Islet precursor cell (in vitro differentiated cells): Measurements from ENCODE around the gene KLHDC3.
"Not testable (repeated sequence)": the region's sequence is repeated elsewhere in the genome, so short reads cannot be mapped to it uniquely, and the experiment has no call there.

ENCODE experiments used
- DNase-seq: peaks from one replicate; pipeline ENCODE4 v3.0.0-alpha.2; 2018

Gene KLHDC3

DNA sequence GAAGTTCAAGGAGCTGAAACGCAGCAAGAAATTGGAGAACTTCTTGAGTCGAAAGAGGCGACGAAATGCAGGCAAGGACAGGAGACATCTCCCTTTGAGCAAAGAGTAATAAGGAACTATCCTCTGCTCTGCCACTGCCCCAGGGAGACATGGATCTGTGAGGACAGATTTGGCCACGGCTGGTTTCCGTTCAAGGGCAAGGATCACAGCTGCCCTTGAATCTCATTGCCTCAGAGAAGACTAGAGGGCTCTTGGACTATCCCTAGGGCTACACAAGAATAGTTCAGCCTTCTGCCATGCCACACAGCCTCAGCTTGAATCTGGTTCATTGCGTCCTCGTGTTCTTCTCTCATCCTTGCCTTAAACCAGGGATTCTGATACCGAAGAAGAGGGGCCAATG lies 15.1 kb downstream of the KLHDC3 start:
- no peak for DNase-seq

DNA sequence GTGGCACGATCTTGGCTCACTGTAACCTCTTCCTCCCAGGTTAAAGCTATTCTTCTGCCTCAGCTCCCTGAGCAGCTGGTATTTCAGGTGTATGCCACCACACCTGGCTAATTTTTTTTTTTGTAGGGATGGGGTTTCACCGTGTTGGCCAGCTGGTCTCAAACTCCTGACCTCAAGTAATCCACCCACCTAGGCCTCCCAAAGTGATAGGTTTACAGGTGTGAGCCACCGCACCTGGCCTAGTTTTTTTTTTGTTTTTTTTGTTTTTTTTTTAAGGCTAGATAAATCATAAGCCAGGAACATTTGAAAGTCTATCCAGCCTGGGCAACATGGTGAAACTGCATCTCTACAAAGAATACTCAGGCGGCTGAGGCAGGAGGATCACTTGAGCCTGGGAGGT lies 18.3 kb downstream of the KLHDC3 start:
- DNase-seq: no peak

DNA sequence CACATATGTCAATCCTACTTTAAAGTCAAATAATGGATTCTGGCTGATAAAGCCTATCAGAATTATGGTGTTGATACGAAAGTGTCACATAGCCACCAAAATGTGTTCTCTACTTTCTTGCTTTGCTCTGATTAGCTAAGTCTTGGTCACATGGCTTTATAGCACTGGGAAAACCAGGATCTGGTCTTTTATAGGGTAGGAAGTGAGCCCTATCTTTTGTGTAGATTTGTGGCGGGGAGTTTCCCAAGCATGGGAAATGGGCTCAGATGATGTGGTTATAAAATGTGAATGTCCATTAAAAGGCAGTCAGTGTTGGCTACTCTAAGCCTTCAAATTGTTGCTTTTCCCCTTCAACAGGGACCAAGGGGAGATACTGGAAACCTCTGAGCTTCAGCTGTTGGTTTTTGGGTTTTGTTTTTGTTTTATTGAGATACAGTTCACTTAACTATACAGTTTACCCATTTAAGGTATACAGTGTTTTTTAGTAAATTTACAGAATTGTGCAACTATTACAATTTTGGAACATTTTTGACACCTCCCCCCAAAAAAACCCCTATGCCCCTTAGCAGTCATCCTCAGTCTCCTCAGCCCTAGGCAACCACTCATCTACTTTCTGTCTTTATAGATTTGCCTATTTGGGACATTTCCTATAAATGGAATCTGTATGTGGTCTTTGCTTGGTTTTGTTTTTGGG lies 19.6 kb downstream of the KLHDC3 start:
- DNase-seq: no peak

GRCh38 chr6:43034190-43034525 lies 20.1 kb downstream of the KLHDC3 start:
- DNase-seq: no peak

GRCh38 chr6:43035495-43036194 lies 21.6 kb downstream of the KLHDC3 start:
- DNase-seq: no peak

GRCh38 chr6:43036712-43037111 lies 22.7 kb downstream of the KLHDC3 start:
- no peak for DNase-seq

- no peak for DNase-seq
These were observed 23.1 kb downstream of the KLHDC3 start for GRCh38 chr6:43037197-43037596.

DNA sequence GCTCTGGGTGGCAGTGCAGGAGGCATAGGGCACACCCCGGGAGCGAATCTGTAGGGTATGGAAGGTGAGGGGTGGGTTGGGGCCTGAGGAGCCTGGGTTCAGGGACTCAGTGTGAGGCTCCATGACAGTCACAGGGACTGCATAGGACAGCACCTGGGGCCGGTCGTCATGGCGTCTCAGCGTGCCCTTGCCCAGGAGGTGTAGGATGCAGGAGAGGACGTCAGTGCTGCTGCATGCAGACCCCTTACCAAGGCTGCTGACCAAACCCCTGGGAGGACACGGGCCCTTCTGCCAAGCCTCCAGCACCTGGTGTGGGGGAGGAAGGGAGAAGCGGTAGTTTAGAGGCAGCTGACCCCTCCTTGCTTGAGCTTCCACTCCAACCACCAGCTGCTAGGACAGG lies 23.7 kb downstream of the KLHDC3 start:
- DNase-seq: no peak

DNA sequence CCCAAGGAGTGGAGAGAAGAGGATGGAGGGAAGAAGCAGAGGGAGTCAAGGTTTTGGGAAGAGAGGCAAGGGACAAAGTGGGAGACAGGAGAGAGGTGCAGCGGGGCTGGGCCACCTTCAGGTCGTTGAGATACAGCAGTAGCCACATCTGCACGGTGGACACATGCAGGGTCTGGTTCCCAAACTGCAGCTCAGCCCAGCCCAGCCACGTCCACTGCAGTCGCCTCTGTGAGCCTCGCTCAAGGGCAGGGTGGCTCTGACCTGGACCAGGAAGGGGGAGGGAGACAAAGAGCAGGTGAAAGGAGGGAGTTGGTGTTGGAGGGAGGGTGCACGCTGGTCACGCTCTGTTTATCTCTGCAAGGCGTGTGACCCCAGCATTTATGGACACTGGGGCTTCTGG lies 24.7 kb downstream of the KLHDC3 start:
- no peak for DNase-seq

- DNase-seq: no peak
These were observed 26.7 kb downstream of the KLHDC3 start for GRCh38 chr6:43040542-43041257.

DNA sequence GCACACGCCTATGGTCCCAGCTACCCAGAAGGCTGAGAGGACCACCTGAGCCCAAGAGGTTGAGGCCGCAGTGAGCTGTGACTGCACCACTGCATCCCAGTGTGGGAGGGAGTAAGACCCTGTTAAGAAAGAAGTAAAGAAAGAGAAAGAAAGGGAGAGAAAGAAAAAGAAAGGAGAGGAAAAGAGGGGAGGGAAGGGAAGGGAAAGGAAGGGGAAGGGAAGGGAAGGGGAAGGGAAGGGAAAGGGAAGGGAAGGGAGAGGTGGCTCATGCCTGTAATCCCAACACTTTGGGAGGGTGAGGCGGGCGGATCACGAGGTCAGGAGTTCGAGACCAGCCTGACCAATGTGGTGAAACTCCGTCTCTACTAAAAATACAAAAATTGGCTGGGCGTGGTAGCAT lies 27.4 kb downstream of the KLHDC3 start:
- DNase-seq: not testable (repeated sequence)

- DNase-seq: no peak
These were observed 29.3 kb downstream of the KLHDC3 start for GRCh38 chr6:43043310-43043709.

- no peak for DNase-seq
These were observed 31.4 kb downstream of the KLHDC3 start for GRCh38 chr6:43045371-43045930.

DNA sequence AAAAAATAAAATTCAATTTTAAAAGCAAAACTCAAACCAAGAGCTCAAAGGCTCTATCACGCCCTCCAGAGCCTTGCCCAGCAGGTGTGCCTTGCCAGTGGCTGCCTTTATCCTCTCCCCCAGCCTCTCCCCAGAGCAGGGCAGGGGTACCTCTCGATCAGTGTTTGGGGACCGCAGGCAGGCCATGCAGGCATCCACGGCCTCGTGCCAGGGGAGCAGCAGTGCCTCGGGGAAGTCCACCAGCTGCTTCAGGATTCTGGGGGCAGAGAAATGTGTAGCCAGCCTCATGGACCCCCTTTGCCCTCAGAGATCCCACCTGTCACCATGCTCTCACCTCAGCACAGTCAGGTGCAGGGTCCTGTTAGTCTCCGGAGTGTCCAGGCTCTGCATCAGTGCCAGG lies 33.9 kb downstream of the KLHDC3 start:
- no peak for DNase-seq

DNA sequence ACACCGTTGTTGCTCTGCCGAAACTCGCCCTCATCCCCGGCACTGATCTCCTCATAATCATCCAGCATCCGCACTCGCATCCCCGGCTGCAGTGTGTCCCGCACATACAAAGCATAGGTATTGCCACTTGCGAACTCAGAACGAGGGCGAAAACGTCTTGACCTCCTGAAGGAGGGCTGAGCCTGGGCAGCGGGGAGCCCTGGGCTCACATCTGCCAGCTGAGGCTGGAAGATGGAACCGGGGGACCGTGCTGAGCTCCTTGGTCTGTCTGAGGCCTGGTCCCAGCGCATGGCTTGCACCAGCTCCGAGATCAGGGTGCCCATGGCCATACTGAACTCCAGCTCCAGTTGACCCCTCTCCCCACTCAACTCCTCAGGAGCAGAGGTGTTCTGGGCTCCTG lies 36.9 kb downstream of the KLHDC3 start:
- no peak for DNase-seq

GRCh38 chr6:43052225-43052841 lies 38.3 kb downstream of the KLHDC3 start:
- DNase-seq: no peak

GRCh38 chr6:43052842-43053544 lies 38.9 kb downstream of the KLHDC3 start:
- peak; percentile 69 for DNase-seq

GRCh38 chr6:43053545-43054205 lies 39.6 kb downstream of the KLHDC3 start, which contains the start of gene CUL7:
TSS of gene CUL7 (minus strand) at chr6:43053851. CDS start at chr6:43052788, 1,063 bp downstream.
- peak; percentile 96 for DNase-seq

GRCh38 chr6:43054206-43054943 lies 40.3 kb downstream of the KLHDC3 start:
- DNase-seq: no peak

DNA sequence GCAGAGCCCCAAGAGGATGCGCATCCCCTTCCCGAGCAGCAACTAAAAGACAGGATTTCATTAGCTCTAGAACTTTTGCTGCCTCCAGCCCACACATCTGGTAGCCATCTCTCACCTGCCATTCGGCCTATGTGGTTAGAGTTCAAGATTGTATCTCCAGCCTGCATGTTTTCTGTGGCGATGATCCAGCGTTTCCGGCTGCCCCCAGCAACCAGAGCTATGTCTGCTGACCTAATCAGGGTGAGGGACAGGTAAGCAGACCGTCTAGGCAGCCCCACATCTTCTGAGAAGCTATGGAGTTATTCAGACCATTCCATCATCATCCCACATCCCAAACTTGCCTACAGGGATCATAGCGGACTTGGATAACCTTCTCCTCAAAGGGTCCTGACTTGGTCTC lies 41.9 kb downstream of the KLHDC3 start:
- peak; percentile 77 for DNase-seq

DNA sequence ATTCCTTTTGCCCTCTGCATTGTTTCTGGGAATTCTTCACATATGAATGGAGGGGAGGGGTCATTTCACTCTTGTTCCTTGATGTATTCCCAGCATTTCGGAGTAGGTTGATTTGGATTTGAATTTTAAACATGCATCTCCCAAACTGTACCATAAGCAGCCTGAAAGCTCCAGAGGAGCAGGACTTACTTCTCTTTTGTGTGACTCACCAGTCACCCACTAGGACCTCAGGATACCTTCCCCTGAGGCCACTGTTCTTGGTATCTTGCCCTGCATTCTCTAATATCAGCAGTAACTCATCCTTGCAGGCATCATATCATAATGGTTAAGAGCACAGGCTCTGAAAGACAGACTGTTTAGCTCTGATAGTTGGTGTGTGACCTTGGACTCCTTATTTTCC lies 44.5 kb downstream of the KLHDC3 start:
- no peak for DNase-seq
